CD1c-positive myeloid dendritic cell (primary cell): ENCODE data around the gene NUDT22.

Source experiments
- DNase-seq: peaks from one replicate; pipeline ENCODE4 v3.0.0-alpha.2; 2016; ENCODE audit errors: extremely low spot score

The NUDT22 gene

DNA sequence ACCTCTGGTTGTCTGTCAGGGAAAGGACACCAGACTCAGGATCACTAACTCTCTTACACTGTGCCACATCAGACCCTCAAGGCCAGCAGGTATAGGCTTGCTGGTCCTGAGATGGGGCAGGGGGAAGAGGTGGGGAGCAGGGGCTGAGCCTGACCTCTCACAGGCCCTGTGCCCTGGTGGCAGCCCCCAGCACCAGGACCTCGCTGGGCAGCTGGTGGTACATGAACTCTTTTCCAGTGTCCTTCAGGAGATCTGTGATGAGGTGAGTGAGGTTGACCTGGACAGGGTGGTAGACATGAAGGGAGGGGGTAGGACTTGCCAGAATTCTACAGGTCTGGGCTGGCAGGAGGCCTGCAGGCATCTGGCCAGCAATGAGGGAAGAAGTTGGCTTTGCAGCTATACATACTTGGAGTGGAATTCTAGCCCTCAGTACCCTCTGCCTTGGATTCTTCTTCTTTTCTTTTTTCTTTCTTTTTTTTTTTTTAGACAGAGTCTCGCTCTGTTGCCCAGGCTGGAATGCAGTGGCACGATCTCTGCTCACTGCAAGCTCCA, 1.4 kb downstream of the NUDT22 start:
- no peak for DNase-seq

DNA sequence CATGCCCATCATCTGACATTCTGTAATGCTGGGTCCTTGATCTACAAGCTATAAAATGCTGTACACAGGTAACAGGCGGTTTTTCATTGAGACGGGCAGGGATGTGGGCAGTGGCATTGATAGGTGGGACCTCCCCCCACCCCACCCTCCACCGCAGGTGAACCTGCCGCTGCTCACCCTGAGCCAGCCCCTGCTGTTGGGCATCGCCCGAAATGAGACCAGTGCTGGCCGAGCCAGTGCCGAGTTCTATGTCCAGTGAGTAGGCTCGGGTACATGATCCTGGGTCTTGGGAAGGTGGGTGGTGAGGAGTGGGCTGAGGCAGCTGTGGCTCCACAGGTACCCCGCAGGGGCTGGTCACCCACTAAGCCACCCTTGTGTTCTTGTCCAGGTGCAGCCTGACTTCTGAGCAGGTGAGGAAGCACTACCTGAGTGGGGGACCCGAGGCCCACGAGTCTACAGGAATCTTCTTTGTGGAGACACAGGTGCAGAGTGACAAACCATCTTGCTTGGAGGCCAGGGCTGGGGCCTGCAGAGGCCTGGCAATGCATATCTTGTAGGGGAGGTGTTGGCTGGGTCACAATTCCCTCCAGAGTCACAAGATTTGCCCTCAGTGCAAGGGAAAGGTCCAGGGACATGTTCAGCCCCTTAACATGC, 3.1 kb downstream of the NUDT22 start:
- DNase-seq, result no peak

DNA sequence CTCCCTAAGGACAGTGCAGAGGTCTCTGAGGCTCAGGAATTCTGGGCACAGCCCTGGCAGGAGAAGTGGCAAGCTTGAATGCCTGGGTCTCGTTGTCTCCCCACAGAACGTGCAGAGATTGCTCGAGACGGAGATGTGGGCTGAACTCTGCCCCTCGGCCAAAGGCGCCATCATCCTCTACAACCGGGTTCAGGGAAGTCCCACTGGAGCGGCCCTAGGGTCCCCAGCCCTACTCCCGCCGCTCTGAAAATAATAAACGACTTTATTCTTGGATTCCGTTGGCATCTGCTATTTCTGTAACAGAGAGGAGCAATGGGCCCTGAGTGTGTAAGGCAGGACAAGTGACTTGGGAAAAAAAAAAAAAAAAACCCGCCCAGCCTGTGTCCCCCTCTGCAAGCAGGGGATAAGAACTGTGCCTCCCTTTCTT, 3.7 kb downstream of the NUDT22 start:
- no peak for DNase-seq

GRCh38 chr11:64230171-64230984, 4.3 kb downstream of the NUDT22 start, which contains the start of gene DNAJC4:
DNAJC4 (plus strand) TSS chr11:64230548; CDS start chr11:64230855, 307 bp downstream.
- DNase-seq, result peak; percentile 85

DNA sequence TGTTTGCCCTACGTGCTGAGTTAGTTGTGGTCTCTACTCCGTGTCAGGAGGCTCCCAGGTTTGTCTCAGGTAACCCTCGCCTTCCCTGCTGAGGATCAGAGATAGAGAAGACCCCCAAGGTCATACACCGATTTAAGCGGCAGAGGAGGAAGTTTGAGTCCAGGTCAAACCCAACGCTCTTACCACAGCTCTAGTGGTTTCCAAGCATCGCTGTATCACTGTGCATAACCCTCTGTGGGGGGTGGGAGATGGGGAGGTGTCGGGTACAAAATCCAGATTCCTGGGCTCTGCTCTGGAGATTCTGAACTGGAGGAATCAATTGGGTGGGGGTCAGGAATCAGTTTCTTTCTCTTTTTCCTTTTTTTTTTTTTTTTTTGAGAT, 4.9 kb downstream of the NUDT22 start:
- DNase-seq, result peak; percentile 32

DNA sequence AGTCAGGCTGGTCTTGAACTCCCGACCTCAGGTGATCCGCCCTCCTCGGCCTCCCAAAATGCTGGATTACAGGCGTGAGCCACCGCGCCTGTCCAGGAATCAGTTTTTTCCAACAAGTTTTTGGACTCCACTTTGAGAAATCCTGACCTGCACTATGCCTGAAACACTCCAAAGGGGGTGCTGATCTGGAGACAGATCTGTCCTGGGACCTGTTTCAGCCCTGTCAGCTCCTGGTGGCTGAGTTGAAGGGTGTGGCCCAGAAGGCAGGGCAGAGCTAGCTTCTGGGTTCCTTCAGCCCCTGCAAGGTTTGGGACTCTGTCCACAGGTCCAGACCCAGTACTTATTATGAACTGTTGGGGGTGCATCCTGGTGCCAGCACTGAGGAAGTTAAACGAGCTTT, 5.5 kb downstream of the NUDT22 start:
- DNase-seq, result no peak

- no peak for DNase-seq
Measured at GRCh38 chr11:64232182-64232966, 6.3 kb downstream of the NUDT22 start.

DNA sequence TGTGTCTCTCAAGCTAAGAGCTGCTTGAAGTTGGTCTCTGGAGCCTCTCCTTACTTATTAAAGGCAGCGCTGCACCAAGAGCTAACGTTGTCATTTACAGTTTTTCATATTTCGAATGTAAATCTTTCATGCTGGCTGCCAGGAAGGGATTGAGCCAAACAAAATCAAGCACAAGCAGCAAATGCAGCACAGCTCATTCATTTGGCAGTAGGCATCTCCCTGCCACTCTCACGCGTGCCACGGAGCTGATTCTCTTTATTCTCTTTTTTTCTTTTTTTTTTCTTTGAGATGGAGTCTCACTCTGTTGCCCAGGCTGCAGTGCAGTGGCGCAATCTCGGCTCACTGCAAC, 6.9 kb downstream of the NUDT22 start:
- DNase-seq, result no peak

GRCh38 chr11:64233913-64234586, 8.0 kb downstream of the NUDT22 start, which contains the start of gene VEGFB:
VEGFB (plus strand) TSS chr11:64234584; CDS start chr11:64234834, 250 bp downstream.
- DNase-seq, result peak; percentile 57

- peak; percentile 56 for DNase-seq
Measured at GRCh38 chr11:64234647-64235379, 8.7 kb downstream of the NUDT22 start.

GRCh38 chr11:64235437-64236161, 9.5 kb downstream of the NUDT22 start:
- no peak for DNase-seq

DNA sequence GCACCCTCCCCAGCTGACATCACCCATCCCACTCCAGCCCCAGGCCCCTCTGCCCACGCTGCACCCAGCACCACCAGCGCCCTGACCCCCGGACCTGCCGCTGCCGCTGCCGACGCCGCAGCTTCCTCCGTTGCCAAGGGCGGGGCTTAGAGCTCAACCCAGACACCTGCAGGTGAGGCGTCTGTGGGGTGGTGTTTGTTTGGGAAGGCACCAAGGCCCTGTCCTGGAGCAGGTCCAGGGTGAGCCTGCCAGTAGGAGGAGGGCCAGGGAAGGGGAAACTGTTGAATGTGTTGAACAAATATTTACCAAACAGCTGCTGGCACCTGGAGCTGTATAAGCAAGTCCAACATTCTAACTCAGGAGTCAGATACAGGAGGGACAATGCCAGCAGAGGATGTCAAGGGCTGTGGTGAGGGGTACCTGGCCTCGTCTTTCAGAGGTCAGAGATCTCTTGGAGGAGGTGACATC, 11.4 kb downstream of the NUDT22 start:
- DNase-seq, result no peak

DNA sequence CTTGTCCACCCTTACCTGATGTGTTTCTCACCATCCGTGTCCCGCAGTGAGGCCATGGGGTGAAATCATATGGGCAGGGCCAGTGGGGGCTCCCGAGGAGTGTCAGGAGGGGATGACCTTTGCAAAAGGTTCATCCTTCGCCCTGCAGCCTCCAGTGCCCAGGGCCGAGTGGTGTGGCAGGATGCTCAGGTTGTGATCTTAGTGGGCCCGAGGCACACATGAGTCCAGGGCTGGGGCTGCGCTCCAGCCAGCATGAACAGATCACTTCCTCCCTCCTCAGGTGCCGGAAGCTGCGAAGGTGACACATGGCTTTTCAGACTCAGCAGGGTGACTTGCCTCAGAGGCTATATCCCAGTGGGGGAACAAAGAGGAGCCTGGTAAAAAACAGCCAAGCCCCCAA, 12.0 kb downstream of the NUDT22 start:
- no peak for DNase-seq

DNA sequence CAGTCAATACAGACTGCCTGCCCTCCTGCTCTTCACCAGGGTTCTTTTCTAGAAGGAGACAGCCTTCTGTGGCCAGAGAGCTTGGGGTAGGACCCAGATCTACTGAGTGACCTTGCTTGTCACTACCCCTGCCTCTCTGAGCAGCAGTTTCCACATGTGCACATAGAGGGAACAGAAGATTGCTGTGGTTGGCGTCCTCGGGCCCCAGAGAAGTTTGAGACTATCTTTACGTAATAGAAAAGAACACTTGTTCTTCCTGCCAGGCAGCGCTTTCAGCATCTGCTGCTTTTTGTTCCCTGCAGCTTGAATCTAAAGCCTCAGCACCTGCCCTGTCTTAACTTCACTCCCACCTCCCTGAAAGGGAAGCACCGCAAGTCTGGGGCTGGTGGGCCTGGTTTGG, 12.9 kb downstream of the NUDT22 start:
- peak; percentile 62 for DNase-seq

DNA sequence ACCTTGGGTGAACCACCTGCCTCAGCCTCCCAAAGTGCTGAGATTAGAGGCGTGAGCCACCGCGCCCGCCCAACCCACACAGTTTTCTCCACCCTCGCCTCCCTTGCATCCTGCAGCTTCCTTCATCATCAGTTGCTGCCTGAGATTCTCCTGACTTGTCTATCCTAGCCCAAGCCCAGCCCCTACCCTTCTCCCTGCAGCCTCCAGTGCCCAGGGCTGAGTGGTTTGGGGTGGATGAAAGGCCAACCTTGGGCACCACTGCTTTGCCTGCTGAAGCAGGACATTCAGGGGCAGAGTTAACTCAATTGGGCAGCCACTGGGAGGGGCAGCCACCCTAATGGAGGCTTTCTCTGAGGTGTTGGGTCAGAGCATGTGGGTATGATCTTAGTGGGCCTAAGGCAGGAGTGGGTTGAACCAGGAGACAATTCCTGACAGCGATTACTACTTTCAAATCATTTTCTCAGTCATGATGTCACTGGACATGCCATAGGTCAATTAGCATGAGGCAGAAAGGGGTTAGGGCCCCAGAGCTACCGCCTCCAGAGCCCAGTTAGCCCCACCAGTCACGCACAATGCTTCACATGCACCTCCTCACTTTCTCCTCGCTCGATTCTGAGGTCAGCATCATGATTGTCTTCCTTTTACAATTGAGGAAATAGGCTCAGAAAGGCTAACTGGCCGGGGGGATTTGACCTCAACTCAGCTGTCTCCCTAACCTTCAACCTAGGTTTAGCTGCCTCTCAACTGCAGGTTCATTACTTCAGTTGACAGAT, 13.8 kb downstream of the NUDT22 start:
- peak; percentile 97 for DNase-seq

GRCh38 chr11:64240435-64241240, 14.6 kb downstream of the NUDT22 start, which contains the start of gene FKBP2:
FKBP2 (plus strand) TSS chr11:64241095; CDS start chr11:64242388, 1,293 bp downstream.
- peak; percentile 99 for DNase-seq

- DNase-seq, result peak; percentile 99
Measured at GRCh38 chr11:64241241-64241490, 15.1 kb downstream of the NUDT22 start.
